ENCODE data around the gene TRIM75.
"Not testable (repeated sequence)": the region's sequence is repeated elsewhere in the genome, so short reads cannot be mapped to it uniquely, and the experiment has no call there.

TRIM75 gene

GRCh38 chr4:165079476-165079875, 25.8 kb downstream of the TRIM75 start:
- no peak for DNase-seq

GRCh38 chr4:165084787-165085186, 31.1 kb downstream of the TRIM75 start:
- not testable (repeated sequence) for DNase-seq

GRCh38 chr4:165085946-165086345, 32.3 kb downstream of the TRIM75 start:
- no peak for DNase-seq

- no peak for DNase-seq
These were observed 34.7 kb downstream of the TRIM75 start for GRCh38 chr4:165088366-165088765.

GRCh38 chr4:165092187-165092586, 38.5 kb downstream of the TRIM75 start:
- not testable (repeated sequence) for DNase-seq

- DNase-seq: no peak
These were observed 41.2 kb downstream of the TRIM75 start for GRCh38 chr4:165094873-165095272.

GRCh38 chr4:165095291-165095690, 41.6 kb downstream of the TRIM75 start:
- DNase-seq: no peak

- DNase-seq: no peak
These were observed 43.1 kb downstream of the TRIM75 start for GRCh38 chr4:165096776-165097175.

- no peak for DNase-seq
These were observed 48.0 kb downstream of the TRIM75 start for GRCh38 chr4:165101641-165102040.

- no peak for DNase-seq
These were observed 52.9 kb downstream of the TRIM75 start for GRCh38 chr4:165106518-165106917.

All from activated naive CD4-positive, alpha-beta T cell treated with Interleukin-2 at 50 U/mL for 16 hours (primary cell).